ENCODE results near the gene TBX2.

GRCh38 chr17:61386251-61386650 lies 13.4 kb upstream of the TBX2 start:
- TF ChIP-seq, protein P1, sequence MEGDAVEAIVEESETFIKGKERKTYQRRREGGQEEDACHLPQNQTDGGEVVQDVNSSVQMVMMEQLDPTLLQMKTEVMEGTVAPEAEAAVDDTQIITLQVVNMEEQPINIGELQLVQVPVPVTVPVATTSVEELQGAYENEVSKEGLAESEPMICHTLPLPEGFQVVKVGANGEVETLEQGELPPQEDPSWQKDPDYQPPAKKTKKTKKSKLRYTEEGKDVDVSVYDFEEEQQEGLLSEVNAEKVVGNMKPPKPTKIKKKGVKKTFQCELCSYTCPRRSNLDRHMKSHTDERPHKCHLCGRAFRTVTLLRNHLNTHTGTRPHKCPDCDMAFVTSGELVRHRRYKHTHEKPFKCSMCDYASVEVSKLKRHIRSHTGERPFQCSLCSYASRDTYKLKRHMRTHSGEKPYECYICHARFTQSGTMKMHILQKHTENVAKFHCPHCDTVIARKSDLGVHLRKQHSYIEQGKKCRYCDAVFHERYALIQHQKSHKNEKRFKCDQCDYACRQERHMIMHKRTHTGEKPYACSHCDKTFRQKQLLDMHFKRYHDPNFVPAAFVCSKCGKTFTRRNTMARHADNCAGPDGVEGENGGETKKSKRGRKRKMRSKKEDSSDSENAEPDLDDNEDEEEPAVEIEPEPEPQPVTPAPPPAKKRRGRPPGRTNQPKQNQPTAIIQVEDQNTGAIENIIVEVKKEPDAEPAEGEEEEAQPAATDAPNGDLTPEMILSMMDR (IDR thresholded peaks at IDR 0.05): no peak
- no peak for TF ChIP-seq POLR2AphosphoS5 (IDR thresholded peaks at IDR 0.05; ENCODE audit: insufficient read depth in 1 of 2, low read depth in 1 of 2)
